Stimulated activated CD8-positive, alpha-beta memory T cell treated with anti-CD3 and anti-CD28 coated beads, Interleukin-4, amount 100 ng/mL, for 24 hours (primary cell): Measurements from ENCODE around the gene ATRN.

ENCODE experiments used
- DNase-seq: peaks from one replicate; pipeline ENCODE4 v3.0.0-alpha.2; 2020; ENCODE audit warnings: low read depth

Gene ATRN

GRCh38 chr20:3678198-3678597 lies 207.4 kb downstream of the ATRN start:
- DNase-seq = no peak

- DNase-seq = no peak
Measured at GRCh38 chr20:3678856-3679720, 208.3 kb downstream of the ATRN start.

GRCh38 chr20:3679749-3680700 lies 209.2 kb downstream of the ATRN start:
- no peak for DNase-seq

GRCh38 chr20:3680701-3681351 lies 210.0 kb downstream of the ATRN start:
- DNase-seq = no peak

DNA sequence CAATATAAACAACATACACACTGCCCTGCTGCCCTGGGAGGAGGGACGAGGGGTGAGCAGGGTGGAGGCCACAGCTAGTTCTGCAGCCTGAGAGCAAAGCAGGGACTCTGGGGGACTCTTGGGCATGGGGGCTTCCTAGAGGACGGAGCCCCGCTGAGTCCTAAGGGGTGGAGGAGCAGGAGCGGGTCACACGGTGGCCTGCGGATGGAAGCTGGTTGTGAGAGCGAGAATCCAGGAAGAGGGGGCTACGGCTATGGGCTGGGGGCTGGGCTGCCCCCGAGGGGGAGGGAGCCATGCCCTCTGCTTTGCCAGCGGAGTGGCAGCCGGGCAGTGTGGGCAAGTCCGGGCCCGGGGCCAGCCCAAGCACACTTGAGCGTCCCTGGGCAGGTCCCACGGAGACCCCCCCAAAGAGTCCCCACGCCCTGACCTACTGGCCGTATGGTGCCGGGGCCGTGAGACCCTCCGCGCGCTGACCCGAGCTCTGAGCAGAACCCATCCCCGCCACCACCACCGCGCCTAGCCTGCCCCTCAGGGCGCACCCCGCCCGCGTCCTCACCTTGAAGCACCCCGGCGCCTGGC lies 210.6 kb downstream of the ATRN start:
- no peak for DNase-seq

- no peak for DNase-seq
Measured at GRCh38 chr20:3681931-3682781, 211.3 kb downstream of the ATRN start, which contains the start of gene ADAM33. TSS of gene ADAM33 (minus strand) at chr20:3682010. CDS start at chr20:3682004, 6 bp downstream.

GRCh38 chr20:3685341-3685740 lies 214.5 kb downstream of the ATRN start:
- DNase-seq = no peak

- no peak for DNase-seq
Measured at GRCh38 chr20:3686421-3686820, 215.6 kb downstream of the ATRN start.

DNA sequence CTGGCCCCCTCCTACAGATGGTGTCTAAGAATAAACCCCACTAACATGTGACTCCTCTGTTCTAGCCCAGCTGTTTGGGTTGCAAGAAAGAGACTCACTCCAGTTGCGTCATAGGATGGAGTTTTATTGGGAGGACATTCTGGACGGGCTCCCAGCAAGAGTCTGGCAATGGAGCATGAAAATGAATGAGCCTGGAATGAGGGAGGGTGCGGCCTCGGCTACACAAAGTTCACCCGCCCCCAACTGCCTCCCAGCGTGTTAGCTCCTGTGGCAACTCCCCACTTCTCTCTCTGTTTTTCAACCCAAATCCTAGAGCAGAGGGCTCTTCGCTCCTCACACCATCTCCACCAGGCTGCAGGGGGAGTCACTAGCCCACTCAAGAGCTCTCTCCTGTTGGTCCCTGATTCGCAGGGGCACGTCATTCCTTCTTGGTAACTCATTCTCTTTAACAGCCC lies 216.1 kb downstream of the ATRN start:
- DNase-seq = no peak

DNA sequence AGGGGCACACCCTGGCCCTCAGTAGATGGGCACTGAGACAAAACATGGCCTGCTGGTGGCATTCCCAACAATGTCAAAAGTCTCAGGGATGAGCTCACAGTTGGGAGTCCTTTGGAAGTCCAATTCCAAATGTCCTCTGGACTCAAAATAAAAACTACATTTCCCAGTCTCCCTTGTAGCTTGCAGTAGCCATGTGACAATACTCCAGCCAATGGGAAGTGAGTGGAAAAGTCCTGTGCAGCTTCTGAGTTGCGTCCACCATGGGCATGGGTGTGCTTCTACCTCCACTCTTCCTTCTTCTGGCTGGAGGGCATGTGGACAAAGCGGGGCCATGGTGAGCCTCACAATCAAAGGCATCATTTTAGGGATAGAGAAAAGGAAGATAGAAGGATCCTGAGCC lies 216.8 kb downstream of the ATRN start:
- DNase-seq = no peak

- no peak for DNase-seq
Measured at GRCh38 chr20:3689978-3690377, 219.2 kb downstream of the ATRN start.

- DNase-seq = no peak
Measured at GRCh38 chr20:3690413-3690812, 219.6 kb downstream of the ATRN start.

DNA sequence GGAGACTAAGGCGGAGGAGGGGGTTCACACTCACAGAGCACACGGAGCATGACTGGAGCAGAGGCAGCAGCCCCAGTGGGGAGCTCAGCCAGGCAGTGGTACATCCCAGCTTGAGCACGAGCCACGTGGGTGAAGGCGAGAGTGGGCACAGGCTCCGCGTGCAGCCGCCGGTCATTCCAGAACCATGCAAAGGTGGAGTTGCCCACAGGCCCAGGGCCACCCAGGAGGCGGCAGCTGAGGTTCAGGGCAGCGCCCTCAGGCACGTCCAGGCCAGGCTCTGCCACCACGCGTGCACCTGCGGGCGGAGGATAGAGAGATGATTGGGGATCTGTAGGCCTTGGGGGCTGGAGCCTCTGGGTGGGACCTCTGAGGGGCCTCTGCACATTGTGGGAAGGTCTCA lies 220.5 kb downstream of the ATRN start:
- DNase-seq = no peak

DNA sequence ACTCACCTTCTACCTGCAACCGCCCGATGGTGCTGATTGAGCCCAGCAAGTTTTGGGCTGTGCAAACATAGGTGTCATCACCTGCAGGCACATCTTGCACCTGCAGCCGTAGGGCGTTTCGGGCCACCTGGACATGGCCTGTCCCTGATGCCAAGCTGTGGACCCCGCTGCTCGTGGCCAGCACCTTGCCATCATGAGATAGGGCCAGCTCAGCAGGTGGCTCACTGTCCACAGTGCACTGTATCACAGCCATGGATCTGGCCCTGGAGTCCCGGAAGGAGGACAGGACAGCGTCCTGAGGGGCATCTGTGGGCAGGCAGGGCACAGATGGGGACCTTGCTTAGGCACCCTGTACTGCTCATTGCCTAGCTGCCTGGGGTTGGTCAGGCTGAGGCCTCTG lies 221.1 kb downstream of the ATRN start:
- DNase-seq = no peak

DNA sequence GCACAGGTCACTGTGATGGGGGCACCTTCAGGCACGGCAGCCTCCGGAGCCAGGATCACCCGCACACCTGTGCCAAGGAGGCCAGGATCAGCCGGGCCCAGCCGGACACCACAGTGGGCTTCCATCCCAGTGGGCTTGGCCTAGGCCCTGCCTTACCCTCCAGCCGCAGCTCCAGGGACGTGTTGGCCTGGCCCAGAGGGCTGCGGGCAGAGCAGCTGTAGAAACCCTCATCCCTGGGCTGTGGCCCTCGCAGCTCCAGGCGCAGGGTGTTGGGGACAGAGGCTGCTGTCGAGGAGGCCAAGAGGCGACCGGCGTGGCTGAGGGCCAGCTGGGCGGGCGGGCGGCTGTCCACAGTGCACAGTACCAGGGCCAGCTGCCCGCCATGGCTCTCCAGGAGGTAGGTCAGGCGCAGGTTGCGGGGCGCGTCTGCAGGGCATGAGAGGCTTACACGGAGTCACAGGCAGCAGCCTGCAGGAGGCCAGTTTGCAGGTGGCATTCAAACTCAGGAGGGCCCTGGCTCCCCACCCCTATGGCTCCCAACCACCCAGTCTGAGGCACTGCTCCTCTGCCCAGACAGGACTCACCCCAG lies 222.0 kb downstream of the ATRN start:
- no peak for DNase-seq

GRCh38 chr20:3693376-3693775 lies 222.6 kb downstream of the ATRN start:
- no peak for DNase-seq

DNA sequence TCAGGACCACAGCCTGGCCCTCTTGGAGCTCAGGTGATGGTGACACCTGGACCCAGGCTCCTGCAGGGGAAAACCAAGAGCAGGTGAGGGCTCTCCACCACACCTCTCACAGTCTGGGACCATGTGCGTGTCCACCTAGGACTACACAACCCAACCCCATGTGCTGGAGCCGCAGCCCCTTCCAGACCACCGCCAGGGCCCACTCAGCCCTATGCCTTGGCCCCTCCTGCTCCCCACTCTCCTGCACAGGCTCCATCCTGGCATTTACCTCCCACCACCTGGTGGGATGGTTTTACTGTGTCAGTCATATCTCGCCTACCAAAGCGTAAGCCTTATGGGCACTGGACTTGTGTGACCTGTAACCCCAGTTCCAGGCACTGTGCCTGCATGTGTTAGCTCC lies 224.0 kb downstream of the ATRN start:
- no peak for DNase-seq

- DNase-seq = no peak
Measured at GRCh38 chr20:3696200-3696599, 225.4 kb downstream of the ATRN start.

DNA sequence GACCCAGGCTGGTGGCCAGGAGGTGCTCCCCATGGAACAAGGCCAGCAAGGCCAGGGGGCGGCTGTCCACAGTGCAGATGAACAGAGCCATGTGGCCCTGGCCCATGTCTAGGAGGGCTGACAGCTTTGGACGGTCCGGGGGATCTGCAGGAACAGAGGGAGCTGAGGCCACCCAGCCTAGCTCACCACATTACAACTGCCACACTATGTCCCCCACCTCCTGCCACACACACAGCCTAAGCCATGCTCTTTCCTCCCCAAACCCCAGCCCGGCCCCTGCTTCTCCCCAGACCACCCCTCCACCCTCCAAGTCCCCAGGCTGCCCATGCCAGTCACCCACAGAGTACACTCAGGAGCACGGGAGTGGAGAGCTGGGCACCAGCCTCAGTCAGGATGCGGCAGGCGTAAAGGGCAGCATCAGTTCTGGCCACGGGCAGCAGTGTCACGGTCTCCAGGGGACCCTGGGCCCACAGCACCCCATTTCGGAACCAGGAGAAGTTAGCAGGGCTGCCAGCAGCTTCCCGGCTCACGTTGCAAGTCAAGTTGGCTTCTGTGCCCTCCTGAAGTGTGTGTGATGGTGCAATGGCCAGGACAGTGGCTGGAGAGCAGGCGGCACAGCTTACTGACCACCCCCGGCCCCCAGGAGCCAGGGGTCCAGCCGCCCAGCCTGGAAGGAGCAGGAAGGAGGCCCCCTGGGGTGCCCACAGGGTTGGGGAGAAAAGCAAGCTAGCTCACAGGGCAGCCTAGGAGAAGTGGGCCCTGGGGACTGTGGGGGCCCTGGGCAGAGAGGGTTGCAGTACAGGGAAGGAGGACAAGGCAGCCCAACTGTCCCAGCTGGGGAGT lies 226.1 kb downstream of the ATRN start:
- DNase-seq = no peak
